NT2/D1 (cell line): ENCODE measurements around the gene COPE.

Experiments
- SUZ12 ChIP-seq: IDR thresholded peaks from 2 replicates; pipeline ENCODE4 v1.6.1; 2011; ENCODE audit not compliant: insufficient read length, insufficient read depth; ENCODE audit errors: extremely low read depth
- YY1 ChIP-seq: IDR thresholded peaks from 2 replicates; pipeline ENCODE4 v1.6.1; 2011; ENCODE audit not compliant: insufficient read length, insufficient read depth

- TF ChIP-seq YY1 (no peak), SUZ12 (no peak)
Measured at GRCh38 chr19:18901491-18901890, 17.7 kb downstream of the COPE start.
